UCSD-AML1 (cell line): Measurements from ENCODE around the gene CCDC83.
"Not testable (repeated sequence)": the region's sequence is repeated elsewhere in the genome, so short reads cannot be mapped to it uniquely, and the experiment has no call there.

ENCODE experiments used
- DNase-seq: peaks from one replicate; lab custom pipeline; 2025; ENCODE audit not compliant: unreplicated experiment; lab: John Stamatoyannopoulos, UW

CCDC83 gene

GRCh38 chr11:85835263-85835662, 19.9 kb upstream of the CCDC83 start:
- DNase-seq, result no peak

- no peak for DNase-seq
Observed at GRCh38 chr11:85835729-85836128, 19.5 kb upstream of the CCDC83 start.

GRCh38 chr11:85840932-85841331, 14.3 kb upstream of the CCDC83 start:
- not testable (repeated sequence) for DNase-seq

GRCh38 chr11:85843929-85844328, 11.3 kb upstream of the CCDC83 start:
- no peak for DNase-seq

- no peak for DNase-seq
Observed at GRCh38 chr11:85844439-85845123, 10.6 kb upstream of the CCDC83 start.

GRCh38 chr11:85845124-85845631, 10.0 kb upstream of the CCDC83 start:
- no peak for DNase-seq

GRCh38 chr11:85847436-85847835, 7.7 kb upstream of the CCDC83 start:
- no peak for DNase-seq

GRCh38 chr11:85848006-85848405, 7.2 kb upstream of the CCDC83 start:
- no peak for DNase-seq

GRCh38 chr11:85848556-85848955, 6.6 kb upstream of the CCDC83 start:
- no peak for DNase-seq

GRCh38 chr11:85852754-85853153, 2.4 kb upstream of the CCDC83 start:
- DNase-seq, result not testable (repeated sequence)

- DNase-seq, result not testable (repeated sequence)
Observed at GRCh38 chr11:85853541-85853940, 1.6 kb upstream of the CCDC83 start.

GRCh38 chr11:85854212-85854556, 999 bp upstream of the CCDC83 start:
- no peak for DNase-seq

GRCh38 chr11:85854557-85855340, 434 bp upstream of the CCDC83 start:
- peak; percentile 91 for DNase-seq

- DNase-seq, result no peak
Observed at GRCh38 chr11:85857098-85857497, 1.9 kb downstream of the CCDC83 start.

- DNase-seq, result not testable (repeated sequence)
Observed at GRCh38 chr11:85859541-85859940, 4.4 kb downstream of the CCDC83 start.

- no peak for DNase-seq
Observed at GRCh38 chr11:85863855-85864254, 8.7 kb downstream of the CCDC83 start.

- no peak for DNase-seq
Observed at GRCh38 chr11:85866137-85866827, 11.1 kb downstream of the CCDC83 start.

GRCh38 chr11:85867751-85868150, 12.6 kb downstream of the CCDC83 start:
- no peak for DNase-seq

GRCh38 chr11:85869781-85870180, 14.6 kb downstream of the CCDC83 start:
- DNase-seq, result no peak

GRCh38 chr11:85874265-85874664, 19.1 kb downstream of the CCDC83 start:
- DNase-seq, result no peak

GRCh38 chr11:85875505-85875904, 20.3 kb downstream of the CCDC83 start:
- DNase-seq, result no peak

- no peak for DNase-seq
Observed at GRCh38 chr11:85884581-85885021, 29.4 kb downstream of the CCDC83 start.
